ENCODE data around the gene HNRNPAB. TPM values are rescaled to one million over a fixed set of nuclear protein-coding genes. Genes with fewer than 3 reads are reported as not detected.

Gene HNRNPAB
- total RNA-seq, 2 experiments from 2014 or later = 313 to 316 TPM

DNA sequence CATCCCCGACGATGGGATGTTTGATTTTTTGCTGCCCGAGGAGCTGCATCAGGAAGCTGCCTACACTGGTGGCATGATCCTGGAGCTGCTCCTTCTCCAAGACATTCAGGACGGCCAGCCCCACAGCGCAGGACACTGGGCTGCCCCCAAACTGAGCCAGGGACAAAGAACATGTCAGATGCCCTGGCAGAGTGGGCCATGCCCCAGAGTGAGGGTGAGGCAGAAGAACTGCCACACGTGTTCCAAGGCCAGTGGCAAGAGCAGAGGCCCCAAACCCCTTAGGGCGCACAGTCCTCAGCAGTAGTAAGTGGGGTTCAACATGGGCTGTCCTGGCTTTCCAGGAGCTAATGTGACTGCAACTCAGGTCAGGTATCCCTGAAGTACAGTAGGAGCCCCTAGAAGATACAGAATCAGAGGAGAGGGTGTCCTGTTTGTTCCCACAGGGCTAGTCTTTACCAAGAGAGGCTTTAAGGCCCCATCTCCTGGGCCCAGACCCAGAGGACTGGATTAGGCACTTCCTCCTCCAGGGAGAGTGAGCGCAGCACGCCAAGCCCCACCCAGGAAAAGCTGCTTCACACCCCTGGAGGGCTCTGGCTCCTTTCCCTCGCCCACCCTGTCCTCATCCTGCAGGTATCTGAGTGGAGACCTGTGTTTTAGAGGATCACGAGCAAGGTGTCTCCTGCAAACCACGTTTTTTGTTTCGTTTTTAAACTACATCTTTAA is 11.1 kb downstream of the HNRNPAB start:
- ChIA-PET POLR2A (interaction anchor here (1.0 to 1.9 kb wide), 4 partner anchors 9 to 1344 kb away, joined by 3 to 10 read pairs (median 4); partner anchors contain the start of gene HNRNPAB), CTCF (interaction anchor here (1.4 kb wide), 1 partner anchor 20 kb away, joined by 6 read pairs; no protein-coding TSS in a partner anchor)
- H3K9me3 Mint-ChIP-seq = no peaks in the 10 kb centered on the region
- intact Hi-C loops (cut with micrococcal nuclease) = no loop called here
- H3K36me3 Mint-ChIP-seq = peaks cover 46% of the 10 kb centered on the region
- DNase-seq = no peak
- H3K27ac Mint-ChIP-seq = peak overlapping the region; percentile 80
- H3K27me3 Mint-ChIP-seq = no peaks in the 10 kb centered on the region
- H3K4me3 Mint-ChIP-seq = no peak overlapping the region
- H3K4me1 Mint-ChIP-seq (ENCODE audit: low read depth) = peaks cover 12% of the 10 kb centered on the region

GRCh38 chr5:178216088-178216534 is 11.8 kb downstream of the HNRNPAB start:
- peak overlapping the region; percentile 80 for H3K27ac Mint-ChIP-seq
- no peak for DNase-seq
- no peaks in the 10 kb centered on the region for H3K9me3 Mint-ChIP-seq
- H3K27me3 Mint-ChIP-seq = no peaks in the 10 kb centered on the region
- no peak overlapping the region for H3K4me3 Mint-ChIP-seq
- CTCF ChIA-PET = interaction anchor here (1.4 kb wide), 1 partner anchor 19 kb away, joined by 6 read pairs; no protein-coding TSS in a partner anchor
- intact Hi-C loops (cut with micrococcal nuclease) = no loop called here
- POLR2A ChIA-PET = interaction anchor here (1.0 to 1.9 kb wide), 2 partner anchors 9 to 12 kb away, joined by 5 to 10 read pairs; partner anchors contain the start of gene HNRNPAB
- peaks cover 12% of the 10 kb centered on the region for H3K4me1 Mint-ChIP-seq (ENCODE audit: low read depth)
- H3K36me3 Mint-ChIP-seq = peaks cover 44% of the 10 kb centered on the region

- DNase-seq = no peak
- ChIA-PET CTCF (interaction anchor here (1.4 kb wide), 1 partner anchor 18 kb away, joined by 6 read pairs; no protein-coding TSS in a partner anchor), POLR2A (interaction anchor here (1.0 kb wide), 1 partner anchor 12 kb away, joined by 5 read pairs; the partner anchor contains the start of gene HNRNPAB)
- Mint-ChIP-seq H3K9me3 (no peaks in the 10 kb centered on the region), H3K4me1 (ENCODE audit: low read depth) (peaks cover 19% of the 10 kb centered on the region), H3K4me3 (no peak overlapping the region), H3K36me3 (peaks cover 37% of the 10 kb centered on the region), H3K27me3 (no peaks in the 10 kb centered on the region), H3K27ac (no peak overlapping the region)
- intact Hi-C loops (cut with micrococcal nuclease) = no loop called here
Observed at GRCh38 chr5:178216779-178217178, 12.4 kb downstream of the HNRNPAB start.

DNA sequence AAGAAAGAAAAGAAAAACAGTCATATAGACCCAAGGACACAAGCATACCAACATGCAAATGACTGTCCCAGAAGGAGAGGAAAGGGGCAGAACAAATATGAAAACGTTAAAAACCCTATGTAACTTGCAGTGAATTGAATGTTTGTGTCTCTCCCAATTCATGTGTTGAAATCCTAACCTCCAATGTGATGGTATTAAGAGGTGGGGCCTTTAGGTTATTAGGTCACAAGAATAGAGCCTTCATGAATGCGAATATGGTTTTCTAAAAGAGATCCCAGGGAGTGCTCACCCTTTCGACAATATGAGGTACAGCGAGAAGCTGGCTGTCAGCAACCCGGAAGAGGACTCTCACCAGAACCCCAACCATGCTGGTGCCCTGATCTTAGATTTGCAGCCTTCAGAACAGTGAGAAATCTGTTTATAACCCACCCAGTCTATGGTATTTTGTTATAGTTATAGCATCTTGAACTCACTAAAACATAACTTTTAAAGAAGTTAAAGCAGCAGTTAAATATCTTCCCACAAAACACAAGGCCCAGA is 14.0 kb downstream of the HNRNPAB start:
- ChIA-PET POLR2A (no interaction called here), CTCF (no interaction called here)
- no peak for DNase-seq
- H3K9me3 Mint-ChIP-seq = no peaks in the 10 kb centered on the region
- no peak overlapping the region for H3K27ac Mint-ChIP-seq
- intact Hi-C loops (cut with micrococcal nuclease) = no loop called here
- peaks cover 19% of the 10 kb centered on the region for H3K4me1 Mint-ChIP-seq (ENCODE audit: low read depth)
- H3K27me3 Mint-ChIP-seq = no peaks in the 10 kb centered on the region
- no peak overlapping the region for H3K4me3 Mint-ChIP-seq
- peaks cover 39% of the 10 kb centered on the region for H3K36me3 Mint-ChIP-seq

DNA sequence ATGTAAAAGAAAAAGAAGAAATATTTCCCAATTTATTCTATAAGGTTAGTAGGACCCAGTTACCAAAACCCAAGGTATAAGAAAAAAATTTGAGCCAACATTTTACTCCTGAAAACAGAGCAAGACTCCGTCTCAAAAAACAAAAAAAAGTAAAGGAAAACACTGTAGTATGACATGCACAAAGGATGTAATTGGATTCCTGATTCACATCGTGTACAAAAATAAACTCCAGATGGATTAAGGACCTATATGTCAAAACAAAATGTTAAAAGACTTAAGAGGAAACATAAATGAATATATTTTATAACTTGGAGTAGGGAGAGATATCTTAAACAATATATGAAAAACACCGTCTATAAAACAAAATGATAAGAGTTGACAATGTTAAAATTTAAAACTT is 14.5 kb downstream of the HNRNPAB start:
- Mint-ChIP-seq H3K9me3 (no peaks in the 10 kb centered on the region), H3K27me3 (no peaks in the 10 kb centered on the region), H3K4me3 (no peak overlapping the region), H3K36me3 (peaks cover 34% of the 10 kb centered on the region), H3K27ac (no peak overlapping the region), H3K4me1 (ENCODE audit: low read depth) (peaks cover 13% of the 10 kb centered on the region)
- ChIA-PET POLR2A (no interaction called here), CTCF (no interaction called here)
- intact Hi-C loops (cut with micrococcal nuclease) = no loop called here
- DNase-seq = no peak

DNA sequence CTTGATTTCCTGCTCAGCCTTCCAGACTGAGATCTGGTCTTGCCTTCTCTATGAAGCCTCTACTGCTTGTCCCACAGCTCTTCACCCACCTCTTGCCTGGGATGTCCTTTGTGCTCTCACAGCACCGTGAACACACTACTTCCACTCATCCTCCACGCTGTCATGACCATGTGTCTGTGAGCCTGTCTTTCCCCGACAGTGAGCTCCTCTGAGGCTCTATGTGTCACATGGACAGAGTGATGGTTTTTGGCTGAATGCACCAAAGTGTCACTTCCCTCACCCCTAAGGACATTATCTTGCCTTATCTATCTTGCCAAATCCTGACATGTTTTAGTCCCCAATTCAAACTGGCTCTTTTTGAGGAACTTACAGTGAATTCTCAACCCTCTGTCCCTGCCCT is 16.9 kb downstream of the HNRNPAB start:
- Mint-ChIP-seq H3K27ac (peak overlapping the region; percentile 1), H3K27me3 (no peaks in the 10 kb centered on the region), H3K36me3 (peaks cover 32% of the 10 kb centered on the region), H3K4me1 (ENCODE audit: low read depth) (peaks cover 8% of the 10 kb centered on the region), H3K9me3 (no peaks in the 10 kb centered on the region), H3K4me3 (no peak overlapping the region)
- POLR2A ChIA-PET = interaction anchor here (1.6 kb wide), 1 partner anchor 10 kb away, joined by 9 read pairs; the partner anchor contains the start of gene PHYKPL
- DNase-seq = no peak
- CTCF ChIA-PET = interaction anchor here (0.6 kb wide), 1 partner anchor 13 kb away, joined by 3 read pairs; no protein-coding TSS in a partner anchor
- intact Hi-C loops (cut with micrococcal nuclease) = no loop called here

- Mint-ChIP-seq H3K4me1 (ENCODE audit: low read depth) (peaks cover 9% of the 10 kb centered on the region), H3K4me3 (no peak overlapping the region), H3K9me3 (no peaks in the 10 kb centered on the region), H3K27ac (no peak overlapping the region), H3K27me3 (no peaks in the 10 kb centered on the region), H3K36me3 (peaks cover 31% of the 10 kb centered on the region)
- ChIA-PET POLR2A (interaction anchor here (1.6 kb wide), 1 partner anchor 10 kb away, joined by 9 read pairs; the partner anchor contains the start of gene PHYKPL), CTCF (no interaction called here)
- DNase-seq = no peak
- intact Hi-C loops (cut with micrococcal nuclease) = no loop called here
Observed at GRCh38 chr5:178221853-178222252, 17.5 kb downstream of the HNRNPAB start.

DNA sequence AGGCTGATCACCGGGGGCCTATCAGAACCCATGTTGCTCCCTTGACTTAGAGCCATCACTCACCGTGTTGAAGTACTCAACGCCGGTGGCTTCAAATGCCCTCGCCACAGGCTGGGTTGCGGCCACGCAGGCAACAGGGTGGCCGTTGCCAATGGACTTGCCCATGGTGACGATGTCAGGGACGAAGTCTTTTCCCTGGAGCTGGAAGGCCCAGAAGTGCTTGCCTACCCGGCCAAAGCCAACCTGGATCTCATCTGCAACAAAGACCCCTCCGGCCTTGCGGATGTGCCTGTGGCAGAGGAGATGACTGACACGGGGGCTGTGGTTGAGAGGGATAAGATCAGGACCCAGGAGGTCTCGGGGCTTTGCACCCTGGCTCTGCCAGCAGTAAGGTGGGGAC is 18.0 kb downstream of the HNRNPAB start:
- H3K36me3 Mint-ChIP-seq = peaks cover 35% of the 10 kb centered on the region
- intact Hi-C loops (cut with micrococcal nuclease) = no loop called here
- peaks cover 12% of the 10 kb centered on the region for H3K4me1 Mint-ChIP-seq (ENCODE audit: low read depth)
- no peak for DNase-seq
- H3K4me3 Mint-ChIP-seq = no peak overlapping the region
- ChIA-PET POLR2A (interaction anchor here (1.6 kb wide), 1 partner anchor 9 kb away, joined by 9 read pairs; the partner anchor contains the start of gene PHYKPL), CTCF (no interaction called here)
- no peak overlapping the region for H3K27ac Mint-ChIP-seq
- no peaks in the 10 kb centered on the region for H3K9me3 Mint-ChIP-seq
- H3K27me3 Mint-ChIP-seq = no peaks in the 10 kb centered on the region

DNA sequence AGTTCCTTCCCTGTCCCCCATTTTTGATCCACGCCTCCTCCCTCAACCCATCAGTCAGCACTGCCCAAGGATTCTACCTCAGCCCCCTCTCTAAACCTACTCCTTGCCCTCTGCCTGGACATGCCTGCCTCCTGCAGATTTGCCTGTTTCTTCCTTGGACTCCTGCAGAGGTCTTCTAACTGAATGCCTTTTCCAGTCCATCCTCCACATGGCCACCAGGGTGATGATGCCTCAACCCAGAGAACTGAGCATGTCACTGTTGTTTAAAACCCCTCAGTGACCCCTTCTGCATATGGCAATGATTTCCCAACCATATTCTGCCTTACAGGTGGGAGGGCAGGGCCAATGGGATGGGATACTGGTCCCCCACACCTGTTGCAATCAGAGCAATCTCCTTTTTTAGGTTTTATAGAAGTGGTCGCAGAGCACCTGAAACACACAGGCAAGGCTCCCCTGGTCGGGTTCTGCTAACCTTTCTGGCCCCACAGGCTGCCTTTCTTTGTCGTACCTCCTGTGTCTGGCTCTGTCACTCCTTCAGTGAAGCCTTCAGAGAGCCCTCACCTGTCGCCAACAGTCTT is 19.0 kb downstream of the HNRNPAB start:
- H3K36me3 Mint-ChIP-seq = peaks cover 43% of the 10 kb centered on the region
- H3K4me3 Mint-ChIP-seq = no peak overlapping the region
- DNase-seq = no peak
- ChIA-PET POLR2A (no interaction called here), CTCF (no interaction called here)
- intact Hi-C loops (cut with micrococcal nuclease) = no loop called here
- H3K9me3 Mint-ChIP-seq = no peaks in the 10 kb centered on the region
- H3K27ac Mint-ChIP-seq = no peak overlapping the region
- H3K27me3 Mint-ChIP-seq = no peaks in the 10 kb centered on the region
- peaks cover 21% of the 10 kb centered on the region for H3K4me1 Mint-ChIP-seq (ENCODE audit: low read depth)

- H3K4me3 Mint-ChIP-seq = no peak overlapping the region
- no peaks in the 10 kb centered on the region for H3K9me3 Mint-ChIP-seq
- intact Hi-C loops (cut with micrococcal nuclease) = no loop called here
- no peak for DNase-seq
- H3K36me3 Mint-ChIP-seq = peaks cover 42% of the 10 kb centered on the region
- H3K27me3 Mint-ChIP-seq = no peaks in the 10 kb centered on the region
- ChIA-PET POLR2A (no interaction called here), CTCF (no interaction called here)
- H3K27ac Mint-ChIP-seq = no peak overlapping the region
- H3K4me1 Mint-ChIP-seq (ENCODE audit: low read depth) = peaks cover 26% of the 10 kb centered on the region
Observed at GRCh38 chr5:178223828-178224335, 19.5 kb downstream of the HNRNPAB start.

DNA sequence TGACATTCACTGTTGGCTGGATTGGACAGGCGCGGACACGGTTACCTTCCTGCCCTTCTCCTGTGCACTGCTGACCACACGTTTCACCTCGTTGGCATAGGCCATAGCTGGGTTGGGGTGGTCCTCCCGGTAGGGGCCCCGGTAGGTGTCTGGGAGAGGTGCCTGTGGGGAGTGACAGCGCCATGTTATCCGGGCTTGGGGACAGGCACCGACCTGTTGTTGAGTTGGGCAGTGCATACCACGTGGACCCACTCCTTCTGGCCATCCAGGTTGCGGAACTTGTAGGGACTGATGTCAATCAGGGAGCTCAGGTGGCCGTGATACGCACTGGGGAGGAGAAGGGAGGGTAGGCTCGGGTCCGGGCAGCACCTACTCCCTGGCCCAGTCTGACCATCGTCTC is 20.1 kb downstream of the HNRNPAB start:
- Mint-ChIP-seq H3K4me3 (no peak overlapping the region), H3K9me3 (no peaks in the 10 kb centered on the region), H3K27me3 (no peaks in the 10 kb centered on the region), H3K36me3 (peaks cover 44% of the 10 kb centered on the region), H3K4me1 (ENCODE audit: low read depth) (peaks cover 31% of the 10 kb centered on the region), H3K27ac (no peak overlapping the region)
- POLR2A ChIA-PET = interaction anchor here (0.6 kb wide), 1 partner anchor 1475 kb away, joined by 3 read pairs; no protein-coding TSS in a partner anchor
- CTCF ChIA-PET = no interaction called here
- no peak for DNase-seq
- intact Hi-C loops (cut with micrococcal nuclease) = no loop called here

- DNase-seq = no peak
- ChIA-PET POLR2A (interaction anchor here (0.6 kb wide), 1 partner anchor 1475 kb away, joined by 3 read pairs; no protein-coding TSS in a partner anchor), CTCF (no interaction called here)
- H3K4me1 Mint-ChIP-seq (ENCODE audit: low read depth) = peaks cover 37% of the 10 kb centered on the region
- intact Hi-C loops (cut with micrococcal nuclease) = no loop called here
- H3K27me3 Mint-ChIP-seq = no peaks in the 10 kb centered on the region
- H3K36me3 Mint-ChIP-seq = peaks cover 49% of the 10 kb centered on the region
- no peak overlapping the region for H3K27ac Mint-ChIP-seq
- H3K9me3 Mint-ChIP-seq = no peaks in the 10 kb centered on the region
- H3K4me3 Mint-ChIP-seq = no peak overlapping the region
Observed at GRCh38 chr5:178225174-178225573, 20.8 kb downstream of the HNRNPAB start.

Measured in activated CD4-positive, alpha-beta memory T cell treated with anti-CD3 and anti-CD28 coated beads for 36 hours (primary cell).